COR-L47 (cell line): ENCODE results near the gene RNF220.
"Not testable (repeated sequence)": the region's sequence is repeated elsewhere in the genome, so short reads cannot be mapped to it uniquely, and the experiment has no call there.

Source experiments
- DNase-seq: peaks from one replicate; lab custom pipeline; 2025; lab: John Stamatoyannopoulos, UW

RNF220 gene

DNA sequence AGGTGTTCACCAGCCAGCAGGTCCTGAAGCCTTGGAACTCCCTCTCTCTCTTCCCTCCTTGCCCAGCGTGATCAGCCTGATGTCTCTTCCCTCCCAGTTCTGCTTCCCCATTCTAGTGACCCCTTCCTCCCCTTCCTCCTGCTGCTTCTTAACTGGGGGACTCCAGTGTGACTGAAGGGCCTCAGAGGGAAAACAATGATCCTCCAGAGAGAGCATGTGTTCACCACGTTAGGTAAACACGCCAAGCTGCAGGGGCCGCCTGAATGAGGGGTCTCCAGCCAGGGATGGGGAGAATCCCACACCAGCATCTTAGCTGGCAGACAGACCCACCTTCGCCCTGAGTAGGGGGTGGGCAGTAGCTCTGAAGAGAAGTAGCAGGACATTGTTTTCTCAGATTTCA lies 144.5 kb downstream of the RNF220 start:
- no peak for DNase-seq

DNA sequence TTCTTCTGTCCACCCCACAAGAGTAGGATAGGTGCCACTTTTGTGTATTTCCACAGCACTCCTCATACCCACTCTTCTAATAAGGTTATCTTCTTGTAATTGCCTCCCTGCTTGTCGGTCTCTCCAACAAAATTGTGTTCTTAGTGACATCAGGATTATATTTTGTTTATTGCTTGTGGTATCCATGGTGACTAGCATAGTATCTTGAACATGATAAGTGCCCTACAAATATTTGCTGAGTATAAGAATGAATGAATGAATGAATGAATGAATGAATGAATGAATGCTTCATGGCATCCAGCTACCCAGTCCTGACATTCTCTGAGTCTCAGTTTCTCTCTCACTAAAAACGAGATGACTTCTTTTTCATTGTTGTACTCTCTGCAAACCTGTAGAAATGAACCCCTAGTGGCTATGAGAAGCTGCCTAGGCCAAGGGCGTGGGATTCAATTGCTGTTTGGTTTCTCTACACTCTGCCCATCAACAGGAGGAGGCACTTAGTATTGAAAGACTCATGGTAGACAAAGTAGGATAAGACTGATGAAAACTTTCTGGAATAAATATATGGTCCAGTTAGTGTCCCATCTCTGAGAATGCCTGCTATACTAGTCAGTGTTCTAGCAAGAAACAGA lies 148.2 kb downstream of the RNF220 start:
- no peak for DNase-seq

DNA sequence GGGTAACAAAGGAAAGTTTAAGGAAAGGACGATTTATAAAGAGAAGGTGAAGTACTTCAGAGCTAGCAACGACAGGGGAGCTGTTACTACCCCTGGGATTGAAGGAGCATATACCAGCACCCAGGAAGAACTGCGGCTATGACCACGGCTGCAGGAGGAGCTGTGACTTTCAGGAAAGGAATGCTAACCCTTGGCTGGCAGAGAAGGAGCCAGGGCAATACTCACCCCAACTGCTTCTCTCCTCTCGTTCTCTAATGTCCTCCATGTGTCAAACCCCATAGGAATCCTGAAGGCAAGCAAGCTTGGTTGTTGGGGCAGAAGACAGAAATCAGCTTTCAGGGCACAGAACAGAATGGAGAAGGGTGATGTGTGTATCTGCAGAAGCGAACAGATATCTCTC lies 148.7 kb downstream of the RNF220 start:
- no peak for DNase-seq

DNA sequence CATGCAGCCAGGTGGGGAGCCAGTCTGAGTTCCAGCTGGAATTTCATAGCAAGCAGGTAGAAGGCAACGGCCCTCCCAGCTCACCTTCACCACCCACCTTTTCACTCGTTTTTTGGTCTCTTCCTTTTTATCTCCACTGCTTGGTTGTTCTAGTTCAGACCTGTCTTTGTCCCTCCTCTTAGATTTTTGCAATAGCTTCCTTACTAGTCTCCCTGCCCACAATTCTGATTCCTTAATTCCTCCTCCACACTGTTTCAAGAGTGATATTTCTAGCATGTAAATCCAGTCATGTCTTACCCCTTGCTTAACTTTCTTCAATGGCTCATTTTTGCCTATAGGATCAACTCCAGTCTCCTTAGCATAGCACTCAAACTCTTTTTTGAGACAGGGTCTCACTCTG lies 149.7 kb downstream of the RNF220 start:
- no peak for DNase-seq

DNA sequence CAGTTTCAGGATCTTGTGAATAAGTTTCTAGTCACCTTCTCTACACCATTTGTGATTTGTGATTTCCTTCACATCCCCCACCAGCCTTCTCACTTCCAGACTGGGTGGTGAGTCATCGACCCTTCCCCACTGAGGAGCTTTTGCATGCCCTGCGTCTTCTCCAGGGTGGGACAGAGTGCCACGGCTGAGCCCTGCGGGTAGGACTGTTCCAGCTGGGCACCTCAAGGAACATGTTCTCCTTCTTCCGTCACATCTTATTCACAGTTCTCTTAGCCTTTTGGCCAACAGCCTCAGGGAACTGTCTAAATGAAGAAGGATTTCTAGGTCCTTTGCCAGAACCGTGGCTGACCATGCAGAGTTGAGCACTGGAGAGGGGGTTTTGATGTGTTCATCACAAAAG lies 152.7 kb downstream of the RNF220 start:
- no peak for DNase-seq

DNA sequence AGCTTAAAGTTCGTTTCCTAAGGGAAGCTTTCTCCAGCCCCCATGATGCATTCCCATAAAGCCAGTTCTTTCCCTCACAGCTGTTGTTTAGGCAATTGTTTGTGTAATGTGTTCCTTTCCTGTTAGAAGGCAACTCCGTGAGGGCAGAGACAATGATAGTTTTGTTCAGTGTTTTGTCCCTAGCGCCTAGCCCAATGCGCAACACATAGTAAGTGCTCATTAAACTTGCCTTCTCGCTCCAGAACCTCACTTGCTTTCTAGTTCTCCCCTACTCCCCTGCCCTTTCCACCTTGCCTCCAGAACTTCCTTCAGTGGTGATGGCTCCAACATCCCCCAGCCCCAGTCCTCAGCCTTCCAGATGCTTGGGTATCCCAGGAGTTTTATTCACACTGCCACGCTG lies 153.8 kb downstream of the RNF220 start:
- DNase-seq, result no peak

DNA sequence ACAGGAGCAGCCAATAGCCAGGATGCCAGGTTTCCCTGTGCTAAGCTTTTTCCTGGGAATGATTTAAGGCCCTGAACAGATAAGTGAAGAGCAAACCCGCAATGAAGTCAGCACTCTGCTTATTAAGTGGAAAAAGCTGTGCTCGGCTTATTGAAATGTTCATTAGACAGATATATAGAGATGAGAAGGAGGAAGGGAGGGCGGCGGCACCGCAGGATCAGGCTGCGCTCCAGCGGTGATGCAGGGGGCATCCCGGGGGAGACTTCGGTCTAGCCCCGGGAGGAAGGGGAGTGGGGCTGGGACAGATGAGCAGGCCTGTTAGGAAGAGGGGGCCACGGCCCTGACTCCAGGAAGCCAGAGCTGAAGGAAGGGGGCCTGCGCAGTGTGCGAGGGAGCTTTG lies 154.3 kb downstream of the RNF220 start:
- DNase-seq, result no peak

DNA sequence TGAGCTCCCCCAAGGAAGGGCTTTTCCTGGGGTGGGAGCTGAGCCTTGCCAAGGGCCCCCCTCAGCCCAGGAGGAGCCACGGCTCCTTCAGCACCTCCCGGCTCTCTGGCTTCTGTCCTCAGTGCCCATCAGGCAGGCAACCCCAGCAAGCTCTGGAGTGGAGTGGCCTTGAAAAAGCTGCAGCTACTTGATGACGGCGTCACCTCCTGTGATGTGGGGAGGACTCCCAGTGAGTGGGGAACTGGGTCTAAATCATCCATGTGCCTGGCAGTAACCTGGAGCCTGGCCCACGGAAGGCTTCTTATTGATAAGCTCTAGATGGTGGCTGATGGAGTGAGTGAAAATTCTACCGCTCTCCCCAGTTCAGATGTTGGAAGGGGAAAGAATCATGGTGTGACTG lies 154.9 kb downstream of the RNF220 start:
- no peak for DNase-seq

DNA sequence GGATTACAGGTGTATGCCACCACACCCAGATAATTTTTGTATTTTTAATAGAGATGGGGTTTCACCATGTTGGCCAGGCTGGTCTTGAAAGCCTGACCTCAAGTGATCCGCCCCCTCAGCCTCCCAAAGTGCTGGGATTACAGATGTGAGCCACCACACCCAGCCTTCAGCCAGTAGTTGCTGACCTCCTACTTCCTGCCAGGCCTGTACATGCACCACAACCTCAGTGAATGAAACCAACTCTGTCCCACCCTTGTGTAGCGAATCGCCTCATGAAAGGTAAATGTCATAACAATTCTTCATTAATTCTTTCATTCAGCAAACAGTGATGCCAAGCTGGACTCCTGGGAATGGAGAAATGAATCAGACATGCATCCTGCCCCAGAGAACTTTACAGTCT lies 155.6 kb downstream of the RNF220 start:
- DNase-seq, result not testable (repeated sequence)

DNA sequence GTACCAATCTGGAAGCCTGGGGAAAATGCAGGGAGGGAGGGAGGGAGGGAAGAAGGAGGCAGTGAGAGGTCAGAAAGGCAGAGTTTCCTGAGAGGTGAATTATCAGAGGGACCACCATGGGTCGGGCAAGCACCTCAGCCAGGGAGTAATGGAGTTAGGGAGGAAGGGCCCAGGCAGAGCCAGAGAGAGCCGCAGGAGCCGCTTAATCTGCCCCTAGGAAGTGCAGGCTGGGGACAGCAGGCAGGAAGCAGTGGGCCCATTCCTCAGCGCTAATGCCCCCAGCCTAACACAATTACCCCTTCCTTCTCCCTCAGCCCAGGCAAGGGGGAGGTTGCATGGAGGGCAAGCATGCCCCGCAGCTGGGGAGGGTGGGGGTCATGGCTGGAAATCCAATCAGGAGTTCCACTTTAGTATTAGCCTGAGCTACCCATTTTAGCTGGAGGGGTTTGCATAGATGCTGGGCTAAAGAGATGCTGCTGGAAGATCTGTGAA lies 160.2 kb downstream of the RNF220 start:
- no peak for DNase-seq

DNA sequence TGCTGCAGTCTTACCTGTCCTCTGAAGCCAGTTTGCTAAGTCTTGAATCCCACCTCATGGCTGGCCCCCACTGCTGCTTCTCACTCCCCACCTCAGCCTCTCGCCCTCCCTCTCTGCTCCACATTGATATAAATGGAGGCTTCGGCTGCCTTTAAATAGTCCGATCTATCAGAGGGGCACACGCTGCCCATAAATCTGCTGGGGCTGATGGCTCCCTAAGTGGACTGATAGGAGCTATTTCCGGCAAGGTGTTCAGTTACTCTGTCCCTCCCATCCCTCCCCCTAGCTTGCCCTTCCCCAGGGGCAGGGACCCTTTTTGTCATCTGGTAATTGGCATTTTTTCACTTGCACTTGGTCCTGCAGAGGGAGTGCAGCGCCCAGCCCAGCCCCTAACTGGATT lies 160.8 kb downstream of the RNF220 start:
- no peak for DNase-seq

DNA sequence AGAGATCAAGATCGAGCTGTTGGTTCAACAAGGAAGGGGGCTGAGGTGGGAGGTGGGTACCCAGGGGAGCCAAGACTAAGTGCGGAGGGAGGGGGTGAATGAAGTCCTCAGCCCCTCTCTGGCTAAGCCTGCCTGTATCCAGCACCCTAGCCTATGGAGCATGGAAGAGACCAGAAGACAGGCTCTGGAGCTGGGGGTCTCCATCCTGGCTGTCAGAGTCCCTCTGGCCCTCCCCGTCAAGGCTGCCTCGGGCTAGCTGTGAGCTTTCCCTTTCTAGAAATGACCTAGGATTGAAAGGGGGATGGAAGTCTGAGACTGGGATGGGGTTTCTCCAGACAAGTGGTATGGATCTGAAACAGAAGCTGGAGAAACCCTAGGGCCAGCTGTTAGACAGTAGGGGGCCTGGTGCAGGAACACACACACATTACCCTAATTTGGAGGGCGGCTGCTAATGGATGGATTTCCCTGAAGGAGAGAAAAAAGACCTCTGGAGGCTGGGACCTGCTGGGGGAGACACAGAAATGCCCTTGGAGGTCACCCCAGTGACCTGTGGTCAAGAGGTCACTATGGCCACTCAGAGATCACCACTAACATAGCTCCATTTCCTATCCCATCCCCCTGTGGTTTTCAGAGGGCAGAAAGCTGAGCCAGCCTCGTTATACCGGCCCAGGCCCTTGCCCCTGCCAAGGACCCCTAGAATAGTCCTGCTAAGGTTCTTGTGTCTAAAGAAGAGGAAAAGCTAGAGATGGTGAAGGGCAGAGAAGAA lies 161.4 kb downstream of the RNF220 start:
- DNase-seq, result no peak

DNA sequence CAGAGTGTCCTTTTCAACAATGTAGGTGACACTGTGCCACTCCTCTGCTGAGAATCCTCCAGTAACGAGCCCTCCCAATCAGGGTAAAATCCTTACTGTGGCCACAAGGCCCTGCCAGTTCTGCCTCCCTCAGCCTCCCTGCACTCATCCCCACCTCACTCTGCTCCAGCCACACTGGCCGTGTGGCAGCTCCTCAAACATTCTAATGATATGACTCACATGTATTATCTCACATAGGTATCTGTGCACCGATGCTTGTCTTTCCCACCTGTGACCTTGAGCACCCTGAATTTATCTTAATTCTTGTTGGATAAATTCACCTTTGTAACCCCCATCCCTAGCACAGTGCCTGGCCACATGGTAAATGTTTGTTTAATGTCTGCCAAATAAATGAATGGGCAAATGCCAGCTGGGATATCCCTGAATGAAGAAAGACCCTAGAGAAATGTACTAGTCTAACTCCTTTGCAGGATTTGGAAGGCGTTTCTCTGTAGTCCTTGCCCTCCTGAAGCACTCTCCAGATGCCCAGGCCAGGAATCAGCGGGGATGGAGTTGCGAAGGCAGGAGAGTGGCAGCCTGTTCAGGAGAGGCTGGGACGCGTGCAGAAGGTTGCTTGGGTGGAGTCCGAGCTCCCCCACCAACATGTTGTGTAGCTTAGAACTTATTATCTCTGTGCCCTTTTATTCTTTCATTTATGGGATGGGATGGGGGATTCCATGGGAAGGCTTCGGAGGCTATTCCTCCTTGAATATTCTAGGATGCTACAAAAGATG lies 163.3 kb downstream of the RNF220 start:
- no peak for DNase-seq

DNA sequence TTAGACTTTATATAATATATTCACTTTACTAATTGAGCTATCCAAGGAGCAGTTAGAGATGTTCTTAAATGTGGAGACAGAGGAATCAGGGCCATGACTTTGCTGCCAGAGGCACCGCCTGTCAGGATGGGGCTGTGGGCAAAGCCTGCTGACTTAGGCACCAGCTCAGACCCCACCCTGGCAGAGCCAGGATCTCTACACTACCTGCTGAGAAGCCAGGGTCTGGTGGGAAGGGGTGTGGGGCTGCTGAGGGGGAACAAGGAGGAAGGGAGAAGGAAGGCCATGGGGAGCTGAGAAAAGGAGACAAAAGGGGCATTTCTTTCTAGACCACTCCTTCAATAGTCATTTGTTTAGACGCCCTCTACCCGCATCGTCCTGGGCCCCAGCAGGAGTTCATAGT lies 164.4 kb downstream of the RNF220 start:
- DNase-seq, result no peak

DNA sequence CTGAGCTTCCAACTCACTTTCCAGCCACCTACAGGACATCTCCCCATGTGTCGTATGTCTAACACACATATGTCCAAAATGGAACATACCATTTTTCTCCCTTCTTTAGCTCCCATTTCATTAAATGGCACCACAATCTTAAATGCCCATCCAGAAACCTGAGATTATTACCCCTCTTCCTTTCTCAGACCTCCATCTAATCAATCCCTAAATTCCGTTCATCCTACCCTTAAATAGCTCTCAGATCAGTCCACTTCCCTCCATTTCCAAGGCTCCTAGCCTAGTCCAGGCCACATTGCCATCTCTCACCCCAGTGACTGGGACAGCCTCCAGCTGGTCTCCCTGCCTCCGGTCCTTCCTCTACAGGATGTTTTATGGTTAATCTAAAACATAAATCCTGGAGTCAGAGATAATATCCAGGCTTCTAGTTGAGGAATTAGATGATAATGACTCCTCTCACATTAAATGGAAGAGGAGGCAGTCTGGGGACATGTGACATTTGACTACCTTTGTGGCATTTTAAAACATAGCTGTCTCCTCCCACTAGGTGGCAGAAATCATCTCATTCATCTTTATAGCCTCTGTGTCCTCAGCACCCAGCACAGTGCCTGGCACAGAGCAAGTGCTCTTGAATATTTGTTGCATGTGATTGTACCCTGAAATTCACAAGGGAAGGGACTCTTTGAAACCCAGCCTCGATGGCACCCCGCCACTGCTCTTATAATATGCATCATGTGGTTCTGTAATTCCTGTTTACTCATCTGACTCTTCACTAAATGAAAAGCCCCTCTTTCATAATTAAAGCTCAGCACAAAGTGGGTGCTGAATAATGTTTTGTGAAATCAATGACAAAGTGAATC lies 166.9 kb downstream of the RNF220 start:
- no peak for DNase-seq

DNA sequence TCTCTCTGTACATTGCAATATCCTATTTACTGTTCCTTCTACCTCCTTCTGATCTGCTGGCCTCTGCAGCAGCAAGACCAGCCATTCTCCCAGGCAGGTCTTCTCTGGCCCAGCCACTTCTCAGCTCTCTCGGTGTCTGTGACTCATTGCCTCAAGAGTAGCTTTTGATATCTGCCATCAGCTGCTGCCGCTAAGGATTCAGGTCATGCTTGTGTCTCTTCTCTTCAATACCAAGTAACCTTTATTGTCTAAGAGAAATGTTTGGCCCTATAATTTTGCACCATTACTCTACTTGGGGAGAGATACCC lies 167.5 kb downstream of the RNF220 start:
- DNase-seq, result no peak

DNA sequence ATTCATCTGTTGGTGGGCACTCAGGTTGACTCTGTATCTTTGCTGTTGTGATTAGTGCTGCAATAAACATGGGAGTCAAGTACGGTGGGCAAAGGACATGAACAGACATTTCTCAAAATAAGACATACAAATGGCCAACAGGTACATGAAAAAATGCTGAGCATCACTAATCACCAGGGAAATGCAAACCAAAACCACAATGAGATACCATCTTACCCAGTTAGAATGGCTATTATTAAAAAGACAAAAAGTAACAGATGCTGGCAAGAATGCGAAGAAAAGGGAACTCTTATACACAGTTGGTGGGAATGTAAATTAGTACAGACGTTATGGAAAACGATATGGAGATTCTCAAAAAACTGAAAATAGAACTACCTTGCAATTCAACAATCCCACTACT lies 170.3 kb downstream of the RNF220 start:
- no peak for DNase-seq

DNA sequence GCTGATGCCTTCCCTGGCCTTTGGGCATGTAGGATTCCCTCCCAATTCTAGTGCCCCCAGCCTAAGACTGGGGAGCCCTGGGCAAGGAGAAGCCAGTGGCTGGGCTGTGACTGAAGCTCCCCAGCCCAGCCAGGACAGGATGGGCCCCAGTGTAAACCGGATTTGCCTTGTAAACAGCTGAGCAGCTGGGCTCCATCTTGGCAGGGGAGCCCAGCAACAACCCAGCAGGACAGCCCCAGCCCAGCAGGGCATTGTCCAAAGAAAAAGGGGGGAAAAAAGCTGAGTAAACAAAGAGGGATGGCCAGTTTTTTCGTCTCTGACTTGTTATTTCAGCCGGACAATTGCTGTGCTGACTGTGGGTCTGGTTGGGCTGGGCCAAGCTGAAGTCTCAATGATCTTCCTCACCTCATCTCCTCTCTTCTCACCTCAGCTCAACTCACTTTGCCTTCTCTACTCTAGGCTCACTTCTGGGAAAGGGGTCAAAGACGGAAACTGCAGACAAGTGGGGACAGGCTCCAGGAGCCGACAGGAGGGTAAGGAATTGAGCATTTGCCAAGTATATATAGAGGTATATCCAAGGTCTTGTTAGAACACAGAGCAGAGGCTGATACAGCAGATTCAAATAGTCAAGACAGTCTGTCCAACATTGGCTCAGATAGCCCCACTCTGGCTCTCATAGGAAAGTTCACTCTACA lies 171.5 kb downstream of the RNF220 start:
- peak; percentile 58 for DNase-seq

DNA sequence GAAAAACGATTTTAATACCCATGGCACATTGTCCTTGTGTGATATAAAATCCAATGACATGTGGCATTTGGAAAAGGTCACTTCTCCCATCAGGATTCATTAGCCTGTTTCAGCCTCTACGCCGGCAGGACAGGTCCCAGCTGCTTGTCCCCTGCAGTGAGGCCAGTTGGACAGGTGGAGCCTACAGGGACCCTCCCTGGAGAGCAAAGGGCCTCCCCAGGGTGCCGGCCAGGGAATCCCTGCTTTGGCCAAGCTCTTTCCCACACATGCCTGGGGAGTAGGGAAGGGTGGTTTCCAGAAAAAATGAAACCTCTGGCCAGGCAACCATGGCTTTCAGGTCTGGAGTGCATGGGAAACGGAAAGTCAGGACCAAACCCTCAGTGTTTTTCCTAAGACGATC lies 176.2 kb downstream of the RNF220 start:
- DNase-seq, result no peak

DNA sequence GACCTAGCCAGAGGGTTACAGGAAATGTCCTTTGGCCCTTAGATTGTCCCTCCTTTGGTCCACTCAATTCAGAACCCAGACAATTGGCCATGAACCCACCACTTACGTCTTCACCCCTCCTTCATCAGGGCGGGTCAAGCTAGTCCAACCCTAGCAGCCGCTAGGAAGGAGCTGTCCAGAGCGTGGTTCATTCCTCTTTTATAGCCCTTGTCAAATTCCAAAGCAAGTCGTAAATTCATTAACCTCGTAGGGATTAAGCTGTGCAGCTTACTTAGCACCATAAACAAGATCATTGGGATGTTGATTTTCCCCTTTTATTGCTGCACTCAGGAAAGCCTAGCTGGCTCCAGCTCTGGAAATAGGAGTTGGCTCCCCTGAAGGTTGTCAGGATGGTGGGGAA lies 179.1 kb downstream of the RNF220 start:
- DNase-seq, result no peak

DNA sequence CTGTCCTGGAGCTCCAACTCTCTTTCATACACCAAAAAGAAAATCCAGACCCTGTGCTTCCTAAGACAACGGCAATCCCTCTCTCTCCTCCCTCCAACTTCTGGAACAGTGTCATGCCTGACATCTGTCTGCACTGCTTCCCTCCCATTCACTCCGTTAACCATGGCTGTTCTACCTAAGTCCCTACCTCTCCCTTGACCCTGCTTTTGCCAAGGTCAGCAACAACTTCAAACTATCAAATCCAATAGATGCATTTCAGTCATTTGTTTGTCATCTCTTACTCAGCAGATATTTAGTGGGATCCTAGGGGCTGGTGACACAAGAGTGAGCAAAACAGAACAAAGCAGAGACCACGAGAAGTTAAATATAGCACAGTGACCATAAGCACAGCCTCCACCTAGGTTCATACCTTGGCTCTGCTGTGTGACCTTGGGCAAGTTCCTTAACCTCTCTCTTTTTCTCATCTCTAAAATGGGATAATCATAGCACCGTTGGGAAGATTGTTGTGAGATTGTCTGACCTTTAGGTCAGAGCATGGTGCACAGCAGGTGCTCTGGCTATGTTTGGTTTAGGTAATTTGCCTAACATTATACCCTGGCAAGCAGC lies 180.4 kb downstream of the RNF220 start:
- DNase-seq, result no peak
